HCT116 (cell line): Measurements from ENCODE around the gene PRPF4.

Source experiments
- CTCF ChIP-seq, 3 experiments: fragments of 200-600 bp in 1 of 3; sonication (generic) in 1 of 3; IDR thresholded peaks in 2 of 3; conservative IDR thresholded peaks in 1 of 3; 2 replicates each; pipeline ENCODE4 v1.5.1; 2012 to 2017; ENCODE audit warnings: low read depth in 2 of 3, low read length in 2 of 3, antibody characterized with exemption in 1 of 3, borderline replicate concordance in 1 of 3, control low read depth in 1 of 3, mild to moderate bottlenecking in 1 of 3, mixed read lengths in 1 of 3, mixed run types in 1 of 3, moderate library complexity in 1 of 3; ENCODE audit not compliant: insufficient read depth in 1 of 3
- ELF1 ChIP-seq: IDR thresholded peaks from 2 replicates; pipeline ENCODE4 v1.6.1; 2012; ENCODE audit warnings: low read depth, borderline replicate concordance
- EZH2 ChIP-seq: fragments of 200-600 bp; sonication (generic); IDR thresholded peaks from 2 replicates; pipeline ENCODE4 v1.6.1; 2017; ENCODE audit warnings: antibody characterized with exemption, mixed run types
- MAX ChIP-seq: IDR thresholded peaks from 2 replicates; pipeline ENCODE4 v1.6.1; 2012
- POLR2A ChIP-seq: IDR thresholded peaks from 2 replicates; pipeline ENCODE4 v1.7.0; 2011; ENCODE audit warnings: borderline replicate concordance; ENCODE audit not compliant: insufficient read depth, insufficient read length; ENCODE audit errors: extremely low read depth
- POLR2AphosphoS5 ChIP-seq: IDR thresholded peaks from 2 replicates; pipeline ENCODE4 v1.6.1; 2011; ENCODE audit warnings: mild to moderate bottlenecking, low read depth, low read length, moderate library complexity
- RAD21 ChIP-seq: IDR thresholded peaks from 2 replicates; pipeline ENCODE4 v1.6.1; 2012; ENCODE audit warnings: low read depth, mild to moderate bottlenecking
- REST ChIP-seq: IDR thresholded peaks from 2 replicates; pipeline ENCODE4 v1.6.1; 2012; ENCODE audit warnings: low read depth
- SP1 ChIP-seq: IDR thresholded peaks from 2 replicates; pipeline ENCODE4 v1.6.1; 2012; ENCODE audit warnings: low read depth
- SRF ChIP-seq: IDR thresholded peaks from 2 replicates; pipeline ENCODE4 v1.6.1; 2012; ENCODE audit warnings: low read depth
- YY1 ChIP-seq: IDR thresholded peaks from 2 replicates; pipeline ENCODE4 v1.6.1; 2011; ENCODE audit warnings: low read length, low read depth, moderate library complexity, mild to moderate bottlenecking; ENCODE audit not compliant: insufficient replicate concordance; ENCODE audit errors: extremely low read depth
- ZFX ChIP-seq: fragments of 450-650 bp; IDR thresholded peaks from 2 replicates; pipeline ENCODE4 v1.6.1; 2017

GRCh38 chr9:113245894-113246293 lies 29.6 kb upstream of the PRPF4 start:
- TF ChIP-seq ELF1 = no peak
- TF ChIP-seq EZH2 = no peak
- TF ChIP-seq POLR2A = no peak
- no peak for TF ChIP-seq CTCF (IDR thresholded peaks at IDR 0.05 in 2 of 3, conservative IDR thresholded peaks at IDR 0.05 in 1 of 3; ENCODE audit: borderline replicate concordance in 1 of 3, insufficient read depth in 1 of 3, low read depth in 2 of 3, low read length in 2 of 3)
- no peak for TF ChIP-seq POLR2AphosphoS5
- no peak for TF ChIP-seq YY1
- TF ChIP-seq SRF = no peak
- TF ChIP-seq RAD21 = no peak
- TF ChIP-seq REST = no peak
- no peak for TF ChIP-seq ZFX
- no peak for TF ChIP-seq SP1
- no peak for TF ChIP-seq MAX
